GM18520 (cell line): ENCODE measurements around the gene PRKX.
"Not testable (repeated sequence)": the region's sequence is repeated elsewhere in the genome, so short reads cannot be mapped to it uniquely, and the experiment has no call there.

Experiments used
- ATAC-seq: cut with Tn5 transposase; IDR thresholded peaks from one replicate; pipeline ENCODE4 v1.9.1; 2021; ENCODE audit not compliant: unreplicated experiment

The PRKX gene

GRCh38 chrX:3713225-3713936 lies at the start of gene PRKX:
PRKX (minus strand) TSS chrX:3713649; CDS start chrX:3713253, 396 bp downstream.
- ATAC-seq, result peak; percentile 77

GRCh38 chrX:3763111-3763510 lies 49.7 kb upstream of the PRKX start:
- ATAC-seq, result no peak

DNA sequence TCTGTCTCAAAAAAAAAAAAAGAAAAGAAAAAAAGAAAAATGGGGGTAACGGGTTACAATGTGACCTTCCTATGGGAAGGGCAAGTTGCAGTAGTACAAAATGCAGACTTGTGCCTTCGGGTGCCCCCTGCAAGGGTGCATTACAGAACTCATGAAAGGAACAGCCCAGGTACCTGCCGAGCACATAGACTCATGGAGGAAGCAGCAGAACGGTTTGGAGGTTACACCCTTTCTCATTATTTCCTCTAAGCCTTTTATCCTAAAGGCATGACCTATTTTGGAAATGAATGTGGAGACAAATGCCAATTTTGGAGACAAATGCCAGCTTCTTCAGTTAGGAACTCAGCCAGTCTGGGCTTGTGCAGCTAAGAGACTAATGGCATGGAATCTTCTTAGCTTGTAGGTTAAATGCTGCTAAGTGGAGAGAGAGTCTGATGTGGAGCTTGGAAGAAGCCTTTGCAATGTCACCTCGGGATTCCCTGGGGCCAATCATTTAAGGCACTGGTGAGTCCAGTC lies 44.1 kb upstream of the PRKX start:
- ATAC-seq, result no peak

- no peak for ATAC-seq
Measured at GRCh38 chrX:3748052-3748559, 34.7 kb upstream of the PRKX start.

DNA sequence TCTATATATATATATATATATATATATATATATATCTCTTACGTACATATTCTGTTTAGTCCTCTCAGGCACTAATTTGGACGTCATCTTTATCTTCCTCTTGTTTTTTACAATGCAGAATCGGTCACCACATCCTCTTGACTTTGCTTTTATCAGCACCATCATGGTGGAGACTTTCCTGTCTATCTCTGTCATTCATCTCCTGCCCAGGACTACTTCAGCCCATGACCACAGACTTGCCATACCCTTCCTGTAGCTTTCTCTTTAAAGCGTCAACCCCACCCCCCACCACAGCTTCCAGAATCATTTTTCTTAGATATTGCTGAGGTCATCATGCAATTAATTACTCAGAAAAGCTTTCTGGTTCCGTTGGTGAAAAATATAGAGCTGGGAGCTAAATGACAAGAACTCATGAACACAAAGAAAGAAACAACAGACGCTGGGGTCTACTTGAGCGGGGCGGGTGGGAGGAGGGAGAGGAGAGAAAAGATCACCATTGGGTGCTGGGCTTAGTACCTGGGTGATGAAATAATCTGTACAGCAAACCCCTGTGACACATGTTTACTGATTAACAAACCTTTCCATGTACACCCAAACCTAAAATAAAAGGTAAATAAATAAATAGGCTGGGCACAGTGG lies 30.5 kb upstream of the PRKX start:
- no peak for ATAC-seq

- ATAC-seq, result not testable (repeated sequence)
Measured at GRCh38 chrX:3740946-3741345, 27.5 kb upstream of the PRKX start.

DNA sequence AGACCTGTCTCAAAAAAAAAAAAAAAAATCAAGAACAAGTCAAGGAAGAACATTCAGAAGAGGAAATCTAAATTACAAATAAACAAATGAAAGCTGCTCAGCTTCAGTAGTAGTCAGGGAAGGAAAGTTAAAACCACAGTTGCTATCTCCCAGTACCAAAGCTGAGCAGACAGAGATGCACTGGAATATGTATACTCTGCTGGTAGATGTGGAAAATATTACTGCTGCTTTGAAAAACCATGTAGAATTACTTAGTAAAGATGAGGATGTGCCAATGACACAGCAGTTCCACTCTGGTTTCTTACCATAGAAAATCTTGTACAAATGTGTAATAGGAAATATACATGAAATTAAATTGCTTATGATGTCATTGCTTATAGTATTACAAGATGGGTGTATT lies 25.1 kb upstream of the PRKX start:
- no peak for ATAC-seq

- not testable (repeated sequence) for ATAC-seq
Measured at GRCh38 chrX:3736536-3736935, 23.1 kb upstream of the PRKX start.

GRCh38 chrX:3735891-3736290 lies 22.4 kb upstream of the PRKX start:
- not testable (repeated sequence) for ATAC-seq

- ATAC-seq, result not testable (repeated sequence)
Measured at GRCh38 chrX:3734456-3734855, 21.0 kb upstream of the PRKX start.

DNA sequence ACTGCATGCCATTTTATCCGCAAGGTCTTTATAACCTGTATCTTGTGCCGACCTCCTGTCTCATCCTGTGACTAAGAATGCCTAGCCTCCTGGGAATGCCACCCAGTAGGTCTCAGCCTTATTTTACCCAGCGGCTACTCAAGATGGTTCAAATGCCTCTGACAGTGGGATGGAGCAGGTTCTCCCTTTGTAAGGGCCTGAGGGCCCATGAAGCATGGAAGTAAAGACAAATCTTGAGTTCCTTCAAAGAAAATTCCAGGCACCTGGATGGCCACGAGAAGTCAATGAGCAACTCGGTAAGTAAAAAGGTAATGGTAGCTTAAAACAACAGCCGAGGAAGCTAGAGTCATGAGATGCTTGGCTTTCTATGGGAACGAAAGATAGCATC lies 19.6 kb upstream of the PRKX start:
- ATAC-seq, result no peak

DNA sequence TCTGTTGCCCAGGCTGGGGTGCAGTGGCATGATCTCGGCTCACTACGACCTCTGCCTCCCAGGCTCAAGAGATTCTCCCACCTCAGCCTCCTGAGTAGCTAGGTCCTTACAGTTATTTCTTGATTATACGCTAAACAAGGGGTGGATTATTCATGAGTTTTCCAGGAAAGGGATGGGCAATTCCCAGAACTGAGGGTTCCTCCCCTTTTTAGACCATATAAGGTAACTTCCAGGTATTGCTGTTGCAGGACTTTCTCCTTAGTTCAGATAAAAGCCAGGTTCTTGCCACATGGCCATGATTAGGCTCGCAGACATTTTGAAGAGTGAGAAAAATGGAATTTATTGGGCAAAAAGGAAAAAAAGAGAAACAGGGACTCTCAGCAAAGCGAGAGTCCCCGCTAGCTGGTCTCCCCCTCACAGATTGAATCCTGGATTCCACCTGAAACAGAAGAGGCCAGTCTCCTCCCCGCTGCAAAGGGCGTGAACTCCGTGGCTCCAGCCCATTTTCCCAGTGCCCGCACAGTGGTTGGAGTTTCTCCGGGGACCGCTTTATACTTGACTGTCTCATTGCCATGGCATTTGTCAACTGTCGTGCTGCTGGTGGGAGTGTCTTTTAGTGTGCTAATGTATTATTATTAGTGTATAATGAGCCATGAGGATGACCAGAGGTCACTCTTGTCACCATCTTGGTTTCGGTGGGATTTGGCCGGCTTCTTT lies 19.0 kb upstream of the PRKX start:
- ATAC-seq, result not testable (repeated sequence)

DNA sequence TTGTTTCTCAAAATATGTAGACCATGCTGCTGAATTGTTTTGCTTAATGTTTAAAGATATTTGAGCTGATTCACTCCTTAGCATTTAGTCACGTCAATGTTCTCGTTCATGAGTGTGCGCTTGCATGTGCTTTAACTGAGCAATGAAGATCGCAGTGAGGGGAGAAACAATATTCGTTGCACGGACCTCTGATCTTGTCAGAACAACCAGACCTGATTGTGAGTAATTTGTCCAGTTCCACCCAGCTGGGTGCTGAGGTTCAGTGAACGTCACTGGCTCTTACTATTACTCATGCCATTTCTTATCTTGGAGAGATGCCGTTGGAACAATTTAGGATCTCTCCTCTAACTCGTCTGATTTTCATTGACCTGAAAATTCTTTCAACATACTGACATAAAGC lies 15.0 kb upstream of the PRKX start:
- ATAC-seq, result no peak

DNA sequence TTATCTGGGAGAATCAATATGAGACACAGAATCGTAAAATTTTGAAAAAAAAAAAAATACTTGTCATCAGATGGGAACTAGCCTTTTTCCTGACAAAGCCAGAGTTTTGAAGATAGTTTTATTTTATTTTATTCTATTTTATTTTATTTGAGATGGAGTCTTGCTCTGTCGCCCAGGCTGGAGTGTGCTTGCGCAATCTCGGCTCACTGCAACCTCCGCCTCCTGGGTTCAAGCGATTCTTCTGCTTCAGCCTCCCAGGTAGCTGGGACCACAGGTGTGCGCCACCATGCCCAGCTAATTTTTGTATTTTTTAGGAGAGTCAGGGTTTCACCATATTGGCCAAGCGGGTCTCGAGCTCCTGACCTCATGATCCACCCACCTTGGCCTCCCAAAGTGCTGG lies 10.0 kb upstream of the PRKX start:
- not testable (repeated sequence) for ATAC-seq

- no peak for ATAC-seq
Measured at GRCh38 chrX:3717742-3718420, 4.4 kb upstream of the PRKX start.

- ATAC-seq, result no peak
Measured at GRCh38 chrX:3715921-3716320, 2.5 kb upstream of the PRKX start.

DNA sequence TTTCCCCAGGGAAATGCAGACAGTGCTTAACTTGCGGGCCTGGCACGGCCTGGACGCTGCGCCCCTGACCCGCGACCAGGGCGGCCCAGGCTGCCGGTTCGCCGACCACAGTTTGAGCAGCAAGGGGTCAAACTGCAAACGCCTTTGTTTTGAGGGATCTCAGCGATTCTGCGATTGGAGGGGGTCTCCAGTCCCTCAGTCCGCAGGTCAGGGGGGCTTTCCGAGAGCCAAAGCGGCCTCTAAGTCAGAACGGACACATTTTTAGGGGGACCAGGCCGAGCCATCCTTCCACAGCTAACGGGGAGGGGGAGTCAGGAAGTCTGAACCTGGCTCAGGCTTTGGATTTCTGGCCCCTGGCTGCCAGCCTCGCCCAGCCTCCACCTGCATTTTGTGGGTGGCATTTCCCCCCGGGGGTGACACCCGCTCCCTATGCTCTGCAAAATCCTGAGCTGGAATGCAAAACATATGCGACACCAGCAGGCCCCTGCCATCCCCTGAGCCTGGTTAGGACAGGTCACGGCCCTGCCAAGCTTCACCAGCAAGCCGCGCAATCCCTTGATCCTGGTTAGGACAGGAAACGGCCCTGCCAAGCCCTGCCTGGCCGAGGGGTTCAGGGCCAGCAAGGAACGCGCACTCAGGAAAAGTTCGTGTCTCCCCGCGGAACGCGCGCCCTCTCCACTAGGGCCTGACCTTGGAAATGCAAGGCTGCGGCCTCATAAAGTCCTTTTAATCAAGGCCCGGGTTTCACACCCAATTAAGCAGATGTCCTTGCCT lies 1.4 kb upstream of the PRKX start:
- ATAC-seq, result not testable (repeated sequence)

GRCh38 chrX:3713937-3714434 lies 537 bp upstream of the PRKX start:
- no peak for ATAC-seq

- ATAC-seq, result peak; percentile 8
Measured at GRCh38 chrX:3712870-3713224, 602 bp downstream of the PRKX start.
